Ishikawa (cell line): Measurements from ENCODE around the gene FAM120A.

Source experiments
- CEBPB ChIP-seq: IDR thresholded peaks from 2 replicates; pipeline ENCODE4 v1.6.1; 2012
- CREB1 ChIP-seq: IDR thresholded peaks from 2 replicates; pipeline ENCODE4 v1.6.1; 2012; ENCODE audit warnings: low read depth
- EGR1 ChIP-seq: IDR thresholded peaks from 2 replicates; pipeline ENCODE4 v1.6.1; 2012
- EP300 ChIP-seq: IDR thresholded peaks from 2 replicates; pipeline ENCODE4 v1.6.1; 2012; ENCODE audit warnings: borderline replicate concordance
- FOXM1 ChIP-seq: IDR thresholded peaks from 2 replicates; pipeline ENCODE4 v1.6.1; 2012; ENCODE audit warnings: low read depth, borderline replicate concordance
- NFIC ChIP-seq: IDR thresholded peaks from 2 replicates; pipeline ENCODE4 v1.6.1; 2012
- RAD21 ChIP-seq: IDR thresholded peaks from 2 replicates; pipeline ENCODE4 v1.6.1; 2012; ENCODE audit warnings: low read depth
- TAF1 ChIP-seq: IDR thresholded peaks from 2 replicates; pipeline ENCODE4 v1.6.1; 2012; ENCODE audit warnings: low read depth, mild to moderate bottlenecking
- TCF12 ChIP-seq: IDR thresholded peaks from 2 replicates; pipeline ENCODE4 v1.6.1; 2012; ENCODE audit warnings: low read depth
- TEAD4 ChIP-seq: IDR thresholded peaks from 2 replicates; pipeline ENCODE4 v1.6.1; 2012
- YY1 ChIP-seq: IDR thresholded peaks from 2 replicates; pipeline ENCODE4 v1.6.1; 2012; ENCODE audit warnings: low read depth
- ZBTB7A ChIP-seq: IDR thresholded peaks from 2 replicates; pipeline ENCODE4 v1.6.1; 2012; ENCODE audit warnings: low read depth
- TF ChIP-seq, protein P1 (sequence below): IDR thresholded peaks from 2 replicates; pipeline ENCODE4 v1.6.1; 2012; ENCODE audit warnings: low read depth, mild to moderate bottlenecking
- TF ChIP-seq, protein P2 (sequence below): IDR thresholded peaks from 2 replicates; pipeline ENCODE4 v1.6.1; 2012
- TF ChIP-seq, protein P3 (sequence below): IDR thresholded peaks from 2 replicates; pipeline ENCODE4 v1.6.1; 2012

The FAM120A gene

DNA sequence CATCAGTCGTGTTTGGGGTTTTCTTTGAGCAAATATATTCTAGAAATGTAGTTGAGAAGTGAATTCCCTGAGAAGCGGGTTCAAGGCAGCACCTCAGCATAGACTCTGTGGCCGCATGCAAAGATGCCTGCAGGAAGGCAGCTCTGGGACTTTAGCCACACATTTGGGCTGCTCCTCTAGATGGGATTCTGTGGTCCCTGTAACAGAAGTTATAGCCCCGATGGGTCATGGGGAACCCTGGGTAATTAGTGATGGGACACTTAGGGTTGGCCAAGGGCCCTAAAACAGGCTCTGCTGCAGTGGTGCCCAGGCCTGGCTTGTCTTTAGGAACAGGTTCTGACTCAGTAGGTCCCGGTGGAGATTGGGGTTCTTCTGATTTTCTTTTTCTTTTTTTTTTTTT, 161.7 kb downstream of the FAM120A start:
- TF ChIP-seq, protein P1, sequence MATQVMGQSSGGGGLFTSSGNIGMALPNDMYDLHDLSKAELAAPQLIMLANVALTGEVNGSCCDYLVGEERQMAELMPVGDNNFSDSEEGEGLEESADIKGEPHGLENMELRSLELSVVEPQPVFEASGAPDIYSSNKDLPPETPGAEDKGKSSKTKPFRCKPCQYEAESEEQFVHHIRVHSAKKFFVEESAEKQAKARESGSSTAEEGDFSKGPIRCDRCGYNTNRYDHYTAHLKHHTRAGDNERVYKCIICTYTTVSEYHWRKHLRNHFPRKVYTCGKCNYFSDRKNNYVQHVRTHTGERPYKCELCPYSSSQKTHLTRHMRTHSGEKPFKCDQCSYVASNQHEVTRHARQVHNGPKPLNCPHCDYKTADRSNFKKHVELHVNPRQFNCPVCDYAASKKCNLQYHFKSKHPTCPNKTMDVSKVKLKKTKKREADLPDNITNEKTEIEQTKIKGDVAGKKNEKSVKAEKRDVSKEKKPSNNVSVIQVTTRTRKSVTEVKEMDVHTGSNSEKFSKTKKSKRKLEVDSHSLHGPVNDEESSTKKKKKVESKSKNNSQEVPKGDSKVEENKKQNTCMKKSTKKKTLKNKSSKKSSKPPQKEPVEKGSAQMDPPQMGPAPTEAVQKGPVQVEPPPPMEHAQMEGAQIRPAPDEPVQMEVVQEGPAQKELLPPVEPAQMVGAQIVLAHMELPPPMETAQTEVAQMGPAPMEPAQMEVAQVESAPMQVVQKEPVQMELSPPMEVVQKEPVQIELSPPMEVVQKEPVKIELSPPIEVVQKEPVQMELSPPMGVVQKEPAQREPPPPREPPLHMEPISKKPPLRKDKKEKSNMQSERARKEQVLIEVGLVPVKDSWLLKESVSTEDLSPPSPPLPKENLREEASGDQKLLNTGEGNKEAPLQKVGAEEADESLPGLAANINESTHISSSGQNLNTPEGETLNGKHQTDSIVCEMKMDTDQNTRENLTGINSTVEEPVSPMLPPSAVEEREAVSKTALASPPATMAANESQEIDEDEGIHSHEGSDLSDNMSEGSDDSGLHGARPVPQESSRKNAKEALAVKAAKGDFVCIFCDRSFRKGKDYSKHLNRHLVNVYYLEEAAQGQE: no peak
- TF ChIP-seq, protein P2, sequence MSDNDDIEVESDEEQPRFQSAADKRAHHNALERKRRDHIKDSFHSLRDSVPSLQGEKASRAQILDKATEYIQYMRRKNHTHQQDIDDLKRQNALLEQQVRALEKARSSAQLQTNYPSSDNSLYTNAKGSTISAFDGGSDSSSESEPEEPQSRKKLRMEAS: no peak
- TF ChIP-seq TAF1: no peak
- no peak for TF ChIP-seq RAD21
- TF ChIP-seq EGR1: no peak
- no peak for TF ChIP-seq TCF12
- no peak for TF ChIP-seq CEBPB
- TF ChIP-seq ZBTB7A: no peak
- no peak for TF ChIP-seq NFIC
- no peak for TF ChIP-seq FOXM1
- no peak for TF ChIP-seq EP300
- no peak for TF ChIP-seq TEAD4
- TF ChIP-seq, protein P3, sequence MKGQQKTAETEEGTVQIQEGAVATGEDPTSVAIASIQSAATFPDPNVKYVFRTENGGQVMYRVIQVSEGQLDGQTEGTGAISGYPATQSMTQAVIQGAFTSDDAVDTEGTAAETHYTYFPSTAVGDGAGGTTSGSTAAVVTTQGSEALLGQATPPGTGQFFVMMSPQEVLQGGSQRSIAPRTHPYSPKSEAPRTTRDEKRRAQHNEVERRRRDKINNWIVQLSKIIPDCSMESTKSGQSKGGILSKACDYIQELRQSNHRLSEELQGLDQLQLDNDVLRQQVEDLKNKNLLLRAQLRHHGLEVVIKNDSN: no peak
- TF ChIP-seq YY1: no peak
- no peak for TF ChIP-seq CREB1

DNA sequence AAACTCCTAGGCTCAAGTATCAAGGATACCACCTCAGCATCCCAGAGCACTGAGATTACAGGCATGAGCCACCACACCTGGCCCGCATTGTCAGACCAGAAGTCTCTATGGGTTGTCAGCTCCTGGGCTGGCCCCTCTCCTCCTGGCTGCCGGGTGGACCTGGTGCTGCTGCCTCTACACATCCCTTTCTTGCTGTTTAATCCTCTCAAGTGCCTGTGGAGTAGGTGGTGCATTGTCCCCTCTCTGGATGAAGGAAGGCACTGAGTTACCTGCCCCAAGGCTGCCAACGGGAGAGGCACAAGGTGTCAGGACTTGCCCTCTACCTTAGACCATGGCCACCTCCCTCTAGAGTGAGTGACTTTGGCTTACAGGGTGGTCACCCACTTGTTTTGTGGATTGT, 162.3 kb downstream of the FAM120A start:
- no peak for TF ChIP-seq RAD21
- TF ChIP-seq, protein P1: no peak
- TF ChIP-seq YY1: no peak
- no peak for TF ChIP-seq EP300
- TF ChIP-seq CREB1: no peak
- no peak for TF ChIP-seq TCF12
- TF ChIP-seq, protein P3: no peak
- TF ChIP-seq NFIC: no peak
- no peak for TF ChIP-seq EGR1
- TF ChIP-seq, protein P2: no peak
- no peak for TF ChIP-seq CEBPB
- no peak for TF ChIP-seq FOXM1

DNA sequence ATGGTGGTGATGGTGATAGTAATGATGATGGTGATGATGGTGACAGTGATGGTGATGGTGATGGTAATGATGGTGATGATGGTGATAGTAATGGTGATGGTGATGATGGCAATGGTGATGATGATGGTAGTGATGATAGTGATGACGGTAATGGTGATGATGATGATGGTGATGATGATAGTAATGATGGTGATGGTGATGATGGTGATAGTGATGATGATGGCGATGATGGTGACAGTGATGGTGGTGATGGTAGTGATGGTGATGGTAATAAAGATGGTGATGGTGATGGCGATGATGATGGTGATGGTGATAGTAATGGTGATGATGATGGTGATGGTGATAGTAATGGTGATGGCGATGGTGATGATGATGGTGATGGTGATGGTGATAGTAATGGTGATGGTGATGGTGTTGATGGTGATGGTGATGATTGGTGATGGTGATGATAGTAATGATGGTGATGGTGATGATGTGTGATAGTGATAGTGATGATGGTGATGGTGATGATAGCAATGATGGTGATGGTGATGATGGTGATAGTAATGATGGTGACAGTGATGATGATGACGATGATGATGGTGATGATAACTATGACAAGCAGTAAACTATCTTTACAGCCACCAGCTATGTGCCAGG, 163.5 kb downstream of the FAM120A start:
- TF ChIP-seq TAF1: no peak
- TF ChIP-seq, protein P2: no peak
- no peak for TF ChIP-seq CEBPB
- TF ChIP-seq, protein P3: no peak
- no peak for TF ChIP-seq NFIC
- TF ChIP-seq YY1: no peak
- no peak for TF ChIP-seq EGR1
- no peak for TF ChIP-seq EP300
- no peak for TF ChIP-seq TCF12
- TF ChIP-seq TEAD4: no peak
- no peak for TF ChIP-seq CREB1
- no peak for TF ChIP-seq ZBTB7A
- TF ChIP-seq, protein P1: no peak
- no peak for TF ChIP-seq FOXM1
- TF ChIP-seq RAD21: no peak
